Ovary (tissue), 3 donors: ENCODE measurements around the gene KIF5B.

Experiments used
- POLR2A ChIP-seq: fragments of 450-650 bp; IDR thresholded peaks from one replicate; pipeline ENCODE4 v1.6.1; 2017; ENCODE audit warnings: antibody characterized with exemption, mild to moderate bottlenecking, moderate library complexity
- TF ChIP-seq, protein P1 (sequence below), 3 donors: fragments of 450-650 bp in 2 of 3; fragments of 200-600 bp in 1 of 3; IDR thresholded peaks; one replicate each; pipeline versions ENCODE4 v1.5.1 to v1.8.0; 2016 to 2022; ENCODE audit warnings: antibody characterized with exemption in 3 of 3, mild to moderate bottlenecking in 1 of 3
- donor health status: DM: no; HTN: no; CAD: no.

DNA sequence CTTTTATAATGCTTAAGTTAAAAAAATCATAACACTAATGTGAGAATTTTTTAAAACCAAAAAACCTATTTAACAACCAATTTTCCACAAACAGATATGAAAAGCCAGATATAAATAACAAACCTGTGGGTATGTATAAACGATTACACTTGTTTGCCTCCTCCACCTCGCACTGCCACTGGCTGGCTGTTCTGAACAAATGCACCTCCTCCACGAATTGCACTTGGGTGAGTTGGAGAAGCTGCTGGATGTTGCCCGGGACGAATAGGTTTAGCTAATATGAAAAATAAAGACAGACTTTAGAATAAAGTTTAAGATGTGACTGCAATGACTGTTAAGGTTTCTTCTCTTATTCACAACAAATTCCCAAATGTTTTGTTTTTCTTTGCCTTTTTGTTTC lies 40.8 kb downstream of the KIF5B start:
- TF ChIP-seq POLR2A = no peak
- TF ChIP-seq, protein P1, sequence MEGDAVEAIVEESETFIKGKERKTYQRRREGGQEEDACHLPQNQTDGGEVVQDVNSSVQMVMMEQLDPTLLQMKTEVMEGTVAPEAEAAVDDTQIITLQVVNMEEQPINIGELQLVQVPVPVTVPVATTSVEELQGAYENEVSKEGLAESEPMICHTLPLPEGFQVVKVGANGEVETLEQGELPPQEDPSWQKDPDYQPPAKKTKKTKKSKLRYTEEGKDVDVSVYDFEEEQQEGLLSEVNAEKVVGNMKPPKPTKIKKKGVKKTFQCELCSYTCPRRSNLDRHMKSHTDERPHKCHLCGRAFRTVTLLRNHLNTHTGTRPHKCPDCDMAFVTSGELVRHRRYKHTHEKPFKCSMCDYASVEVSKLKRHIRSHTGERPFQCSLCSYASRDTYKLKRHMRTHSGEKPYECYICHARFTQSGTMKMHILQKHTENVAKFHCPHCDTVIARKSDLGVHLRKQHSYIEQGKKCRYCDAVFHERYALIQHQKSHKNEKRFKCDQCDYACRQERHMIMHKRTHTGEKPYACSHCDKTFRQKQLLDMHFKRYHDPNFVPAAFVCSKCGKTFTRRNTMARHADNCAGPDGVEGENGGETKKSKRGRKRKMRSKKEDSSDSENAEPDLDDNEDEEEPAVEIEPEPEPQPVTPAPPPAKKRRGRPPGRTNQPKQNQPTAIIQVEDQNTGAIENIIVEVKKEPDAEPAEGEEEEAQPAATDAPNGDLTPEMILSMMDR (IDR thresholded peaks at IDR 0.05) = no peak
